ENCODE results near the gene PCTP.

Gene PCTP

DNA sequence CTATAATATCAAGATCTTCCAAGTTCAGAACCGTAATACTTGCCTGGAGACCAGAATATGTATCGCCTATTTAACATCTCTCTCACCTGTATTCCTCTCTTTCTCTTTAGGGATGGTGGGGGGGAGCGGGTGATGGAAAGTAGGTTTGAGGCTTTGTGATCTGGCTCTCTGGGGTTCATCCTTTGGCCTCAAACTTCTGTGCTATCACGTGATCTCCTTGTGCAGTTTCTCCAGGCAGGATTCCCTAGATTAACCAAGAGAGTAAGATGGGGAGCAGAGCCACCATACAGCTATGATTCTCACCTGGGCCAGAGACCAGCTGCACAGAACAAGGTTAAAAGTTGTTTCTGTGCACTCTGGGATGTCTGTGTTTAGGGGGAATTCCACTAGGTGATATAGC is 33.4 kb upstream of the PCTP start:
- no peaks in the 10 kb centered on the region for H3K36me3 ChIP-seq (ENCODE audit: control insufficient read depth, insufficient read depth, low read length)
- H3K27me3 ChIP-seq (ENCODE audit: control insufficient read depth, insufficient read depth, low read length) = no peaks in the 10 kb centered on the region
- H3K9me3 ChIP-seq (ENCODE audit: control insufficient read depth, insufficient read depth, low read length) = no peaks in the 10 kb centered on the region
- H3K4me1 ChIP-seq (ENCODE audit: control insufficient read depth, insufficient read depth, low read length) = peaks cover 11% of the 10 kb centered on the region
- no peak overlapping the region for H3K4me3 ChIP-seq (ENCODE audit: low read depth, low read length)
- H3K27ac ChIP-seq (ENCODE audit: low read depth, low read length) = no peak overlapping the region
- H3K9ac ChIP-seq (ENCODE audit: low read depth, low read length) = no peak overlapping the region

DNA sequence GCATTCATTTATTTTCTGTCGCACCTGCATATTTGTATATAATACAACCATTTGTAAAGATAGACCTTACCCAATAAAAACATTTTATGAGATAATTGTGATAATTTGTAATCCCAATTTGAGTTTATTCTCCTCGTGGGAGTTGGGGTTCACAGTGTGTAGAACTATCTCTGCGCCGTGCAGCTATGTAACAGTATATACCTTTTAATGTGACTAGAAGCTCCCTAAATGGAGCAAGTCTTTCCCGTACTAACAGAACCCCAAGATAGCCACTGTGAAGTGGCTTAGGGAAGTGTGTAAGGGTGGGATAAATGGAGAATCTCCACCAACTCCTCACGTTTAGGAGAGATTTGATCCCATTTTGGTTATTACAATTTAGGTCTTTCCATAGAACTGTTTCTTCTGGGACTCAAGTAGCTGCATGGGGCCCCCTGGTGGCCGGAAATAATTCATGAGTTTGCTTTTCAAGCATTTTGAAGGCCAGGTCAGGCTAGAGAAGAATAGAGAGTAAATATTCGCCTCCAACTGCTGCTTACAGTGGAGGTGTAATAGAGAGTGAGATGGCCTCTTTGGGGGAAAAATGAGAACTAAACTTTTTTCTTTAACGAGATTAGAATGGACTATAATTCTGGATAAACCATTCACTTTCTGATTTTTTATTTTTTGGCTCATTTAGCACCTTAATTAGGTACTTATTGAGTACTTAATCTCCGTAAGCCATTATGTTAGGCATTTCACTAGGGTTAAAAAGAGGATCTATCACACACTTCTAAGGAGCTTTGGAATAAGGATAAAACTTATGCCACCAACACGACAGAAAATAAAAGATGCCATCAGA is 32.7 kb upstream of the PCTP start:
- Histone ChIP-seq H3K27ac (ENCODE audit: low read depth, low read length) (no peak overlapping the region), H3K27me3 (ENCODE audit: control insufficient read depth, insufficient read depth, low read length) (no peaks in the 10 kb centered on the region), H3K36me3 (ENCODE audit: control insufficient read depth, insufficient read depth, low read length) (no peaks in the 10 kb centered on the region), H3K4me1 (ENCODE audit: control insufficient read depth, insufficient read depth, low read length) (peaks cover 18% of the 10 kb centered on the region), H3K9me3 (ENCODE audit: control insufficient read depth, insufficient read depth, low read length) (no peaks in the 10 kb centered on the region), H3K4me3 (ENCODE audit: low read depth, low read length) (no peak overlapping the region), H3K9ac (ENCODE audit: low read depth, low read length) (no peak overlapping the region)

DNA sequence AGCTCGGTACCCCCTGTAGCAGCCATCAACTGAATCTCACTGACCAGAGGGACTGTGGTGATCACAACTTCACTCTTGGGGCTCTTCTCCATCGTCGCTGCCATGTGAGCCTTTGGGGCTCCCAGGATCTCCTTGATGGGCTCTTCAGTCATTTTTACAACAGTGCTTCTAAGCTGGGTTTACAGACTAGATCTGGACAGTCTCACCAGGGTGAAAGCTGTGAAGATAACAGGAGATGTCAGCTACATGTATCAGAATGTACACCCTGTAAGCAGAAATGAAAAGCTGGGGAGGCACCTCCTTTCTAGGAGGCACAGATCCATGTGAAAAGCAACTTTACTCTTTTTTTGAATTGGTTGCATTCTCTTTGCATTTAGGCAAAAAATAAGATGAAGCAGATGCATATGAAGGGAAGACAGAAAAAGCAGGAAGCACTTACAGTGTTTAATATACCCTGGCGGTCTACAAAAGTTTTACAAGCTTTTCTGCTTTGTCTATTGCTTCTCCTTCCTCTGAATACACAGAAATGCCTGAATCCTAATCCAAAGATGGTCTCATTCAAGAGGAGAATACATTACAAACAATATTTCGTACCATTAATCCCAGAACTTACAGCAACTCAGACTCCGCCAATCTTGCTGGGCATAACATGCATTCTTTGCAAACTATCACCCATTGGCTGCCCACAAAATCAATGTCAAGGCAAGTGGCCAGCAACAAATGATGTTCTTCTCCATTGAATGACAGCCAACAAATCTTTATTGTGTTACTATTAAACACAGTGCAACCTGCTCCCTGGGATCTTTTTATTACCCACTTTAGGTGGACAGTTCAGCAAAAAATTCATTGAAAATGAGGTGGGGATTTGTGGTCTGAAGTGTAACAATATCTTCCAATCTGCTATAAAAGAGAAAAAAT is 29.7 kb upstream of the PCTP start:
- Histone ChIP-seq H3K27ac (ENCODE audit: low read depth, low read length) (no peak overlapping the region), H3K9ac (ENCODE audit: low read depth, low read length) (no peak overlapping the region), H3K4me3 (ENCODE audit: low read depth, low read length) (no peak overlapping the region), H3K27me3 (ENCODE audit: control insufficient read depth, insufficient read depth, low read length) (no peaks in the 10 kb centered on the region), H3K36me3 (ENCODE audit: control insufficient read depth, insufficient read depth, low read length) (no peaks in the 10 kb centered on the region), H3K9me3 (ENCODE audit: control insufficient read depth, insufficient read depth, low read length) (no peaks in the 10 kb centered on the region), H3K4me1 (ENCODE audit: control insufficient read depth, insufficient read depth, low read length) (peaks cover 27% of the 10 kb centered on the region)

DNA sequence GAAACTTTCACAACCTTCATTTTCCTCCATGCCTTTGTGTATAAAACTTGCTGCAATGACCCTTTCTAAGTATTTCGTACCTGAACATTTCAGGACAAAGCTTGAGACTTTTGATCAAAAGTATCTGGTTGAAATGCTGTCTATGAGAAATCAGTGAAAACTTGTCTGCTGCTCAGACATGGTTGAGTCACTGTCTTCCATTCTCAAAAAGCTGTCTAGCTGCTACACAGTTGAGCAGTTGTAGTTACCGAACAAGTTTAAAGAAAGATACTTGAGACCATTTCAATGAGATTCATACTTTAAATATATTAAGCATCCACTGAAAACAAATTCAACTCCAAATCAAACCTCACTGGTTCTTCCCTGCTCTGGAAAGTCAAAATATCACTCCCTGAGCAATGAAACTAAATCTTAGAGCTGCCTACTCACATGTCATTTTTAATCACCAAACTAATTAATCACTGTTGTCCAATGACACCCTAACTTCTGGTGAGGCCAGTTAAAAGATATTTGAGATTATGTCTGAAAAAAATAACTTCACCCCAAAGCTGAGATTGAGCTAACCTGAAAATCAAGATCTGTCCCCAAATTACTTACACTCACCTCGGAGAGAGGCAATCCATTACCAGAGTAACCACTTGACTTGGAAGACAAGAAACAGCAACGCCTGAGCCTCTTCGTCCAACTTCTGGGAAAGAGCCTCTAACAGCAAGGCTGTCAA is 28.7 kb upstream of the PCTP start:
- H3K4me1 ChIP-seq (ENCODE audit: control insufficient read depth, insufficient read depth, low read length) = peaks cover 27% of the 10 kb centered on the region
- H3K9ac ChIP-seq (ENCODE audit: low read depth, low read length) = no peak overlapping the region
- peak overlapping the region; percentile 48 for H3K4me3 ChIP-seq (ENCODE audit: low read depth, low read length)
- H3K9me3 ChIP-seq (ENCODE audit: control insufficient read depth, insufficient read depth, low read length) = no peaks in the 10 kb centered on the region
- H3K27me3 ChIP-seq (ENCODE audit: control insufficient read depth, insufficient read depth, low read length) = no peaks in the 10 kb centered on the region
- no peaks in the 10 kb centered on the region for H3K36me3 ChIP-seq (ENCODE audit: control insufficient read depth, insufficient read depth, low read length)
- no peak overlapping the region for H3K27ac ChIP-seq (ENCODE audit: low read depth, low read length)

DNA sequence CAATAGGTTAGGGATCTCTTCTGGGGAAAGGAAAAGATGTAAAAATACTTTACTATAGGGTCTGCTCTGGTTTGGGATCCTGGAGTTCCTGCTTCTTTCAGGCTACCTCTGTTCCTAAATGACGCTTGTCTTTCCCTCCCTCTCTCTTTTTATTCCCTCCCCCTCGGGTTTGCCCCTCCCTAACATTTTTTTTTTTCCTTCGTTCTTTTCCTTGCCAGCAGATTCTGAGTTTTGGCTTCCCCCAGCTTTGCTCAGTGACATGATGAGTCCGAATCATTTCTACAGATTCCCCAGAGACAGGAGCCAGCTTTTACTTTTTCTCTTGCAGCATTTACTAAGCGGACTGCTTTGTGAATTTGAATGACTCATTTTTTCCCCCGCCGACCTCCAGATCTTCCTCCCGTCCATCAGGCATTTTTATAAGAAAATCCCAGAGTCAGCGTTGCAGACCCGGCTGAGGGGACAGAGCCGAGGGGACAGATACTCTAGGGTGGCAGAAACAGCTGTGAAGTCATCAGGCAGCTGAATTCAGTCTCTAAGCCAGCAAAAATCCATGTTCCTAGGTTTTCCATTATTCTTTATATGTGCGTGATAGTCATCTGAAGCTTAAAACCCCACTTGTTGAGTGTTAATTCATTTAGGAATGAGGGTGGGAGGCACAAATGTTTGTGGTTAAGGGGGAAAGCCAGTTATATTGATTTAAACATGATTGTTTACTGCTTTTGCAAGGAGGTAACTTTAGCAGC is 27.9 kb upstream of the PCTP start, which contains the start of gene TMEM100:
Gene TMEM100 (minus strand): TSS at position 123 of the 746 bp plus-strand sequence. CDS start 1,794 bp downstream, outside the sequence.
- Histone ChIP-seq H3K27me3 (ENCODE audit: control insufficient read depth, insufficient read depth, low read length) (no peaks in the 10 kb centered on the region), H3K27ac (ENCODE audit: low read depth, low read length) (no peak within 1 kb of the TSS), H3K4me3 (ENCODE audit: low read depth, low read length) (peak within 1 kb of the TSS; percentile 48), H3K4me1 (ENCODE audit: control insufficient read depth, insufficient read depth, low read length) (peaks cover 27% of the 10 kb centered on the region), H3K9me3 (ENCODE audit: control insufficient read depth, insufficient read depth, low read length) (no peaks in the 10 kb centered on the region), H3K36me3 (ENCODE audit: control insufficient read depth, insufficient read depth, low read length) (no peaks in the 10 kb centered on the region), H3K9ac (ENCODE audit: low read depth, low read length) (no peak within 1 kb of the TSS)

DNA sequence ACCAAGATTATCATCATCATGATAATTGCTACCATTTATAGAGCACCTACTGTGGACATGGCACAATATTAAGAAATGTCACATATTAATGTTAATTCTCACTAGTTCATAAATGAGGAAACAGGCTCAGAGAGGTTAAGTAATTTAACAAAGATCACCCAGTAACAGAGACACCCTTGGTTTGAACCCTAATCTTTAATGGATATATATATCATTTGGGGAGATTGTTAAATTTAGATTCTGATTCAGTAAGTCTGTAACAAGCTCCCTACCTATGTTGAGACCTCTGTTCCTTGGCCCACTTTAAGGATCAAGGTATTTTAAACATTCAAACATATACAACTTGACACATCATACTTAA is 27.4 kb upstream of the PCTP start:
- Histone ChIP-seq H3K27me3 (ENCODE audit: control insufficient read depth, insufficient read depth, low read length) (no peaks in the 10 kb centered on the region), H3K36me3 (ENCODE audit: control insufficient read depth, insufficient read depth, low read length) (no peaks in the 10 kb centered on the region), H3K4me1 (ENCODE audit: control insufficient read depth, insufficient read depth, low read length) (peaks cover 25% of the 10 kb centered on the region), H3K27ac (ENCODE audit: low read depth, low read length) (no peak overlapping the region), H3K4me3 (ENCODE audit: low read depth, low read length) (no peak overlapping the region), H3K9me3 (ENCODE audit: control insufficient read depth, insufficient read depth, low read length) (no peaks in the 10 kb centered on the region), H3K9ac (ENCODE audit: low read depth, low read length) (no peak overlapping the region)

DNA sequence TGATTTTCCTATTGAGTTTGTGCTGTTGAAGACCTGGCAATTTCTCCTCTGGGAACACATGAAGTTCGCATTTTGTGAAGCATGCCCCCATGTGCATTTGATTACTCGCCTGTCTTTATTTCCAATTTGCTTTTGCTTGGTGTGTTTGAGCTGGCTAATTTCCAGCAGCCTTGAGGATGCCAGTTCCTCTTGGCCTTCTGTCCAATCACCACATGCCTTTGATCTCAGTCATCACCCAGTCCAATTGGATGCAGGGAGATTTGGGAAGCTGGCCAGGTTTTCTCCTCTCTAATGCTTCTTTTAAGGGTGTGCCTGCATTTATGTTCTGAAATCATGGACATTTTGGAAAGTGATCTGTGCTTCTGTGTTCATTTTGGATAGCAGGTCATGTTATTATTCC is 24.4 kb upstream of the PCTP start:
- no peak overlapping the region for H3K4me3 ChIP-seq (ENCODE audit: low read depth, low read length)
- H3K27me3 ChIP-seq (ENCODE audit: control insufficient read depth, insufficient read depth, low read length) = no peaks in the 10 kb centered on the region
- peaks cover 26% of the 10 kb centered on the region for H3K4me1 ChIP-seq (ENCODE audit: control insufficient read depth, insufficient read depth, low read length)
- H3K9ac ChIP-seq (ENCODE audit: low read depth, low read length) = no peak overlapping the region
- H3K36me3 ChIP-seq (ENCODE audit: control insufficient read depth, insufficient read depth, low read length) = no peaks in the 10 kb centered on the region
- no peak overlapping the region for H3K27ac ChIP-seq (ENCODE audit: low read depth, low read length)
- no peaks in the 10 kb centered on the region for H3K9me3 ChIP-seq (ENCODE audit: control insufficient read depth, insufficient read depth, low read length)

DNA sequence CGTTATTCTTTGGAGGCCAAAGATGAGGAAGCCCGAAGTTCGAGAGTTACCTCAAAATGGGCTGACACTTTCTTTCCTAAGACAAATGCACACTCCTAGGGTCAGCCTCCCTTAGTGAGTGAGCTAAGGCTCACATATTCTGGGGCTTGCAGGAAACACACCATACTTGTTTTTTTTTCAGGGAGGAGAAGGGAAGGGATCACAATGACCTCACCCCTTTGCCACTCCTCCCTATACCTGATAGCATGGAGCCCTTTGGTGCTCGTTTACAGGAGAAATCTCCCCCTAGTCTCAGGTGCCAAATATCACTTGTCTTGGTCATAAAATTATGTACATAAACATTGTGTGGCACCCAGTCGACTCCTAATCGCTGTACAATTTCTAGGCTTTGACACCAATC is 23.6 kb upstream of the PCTP start:
- H3K4me1 ChIP-seq (ENCODE audit: control insufficient read depth, insufficient read depth, low read length) = peaks cover 33% of the 10 kb centered on the region
- no peak overlapping the region for H3K4me3 ChIP-seq (ENCODE audit: low read depth, low read length)
- no peak overlapping the region for H3K27ac ChIP-seq (ENCODE audit: low read depth, low read length)
- H3K36me3 ChIP-seq (ENCODE audit: control insufficient read depth, insufficient read depth, low read length) = no peaks in the 10 kb centered on the region
- no peaks in the 10 kb centered on the region for H3K9me3 ChIP-seq (ENCODE audit: control insufficient read depth, insufficient read depth, low read length)
- H3K27me3 ChIP-seq (ENCODE audit: control insufficient read depth, insufficient read depth, low read length) = no peaks in the 10 kb centered on the region
- H3K9ac ChIP-seq (ENCODE audit: low read depth, low read length) = no peak overlapping the region

DNA sequence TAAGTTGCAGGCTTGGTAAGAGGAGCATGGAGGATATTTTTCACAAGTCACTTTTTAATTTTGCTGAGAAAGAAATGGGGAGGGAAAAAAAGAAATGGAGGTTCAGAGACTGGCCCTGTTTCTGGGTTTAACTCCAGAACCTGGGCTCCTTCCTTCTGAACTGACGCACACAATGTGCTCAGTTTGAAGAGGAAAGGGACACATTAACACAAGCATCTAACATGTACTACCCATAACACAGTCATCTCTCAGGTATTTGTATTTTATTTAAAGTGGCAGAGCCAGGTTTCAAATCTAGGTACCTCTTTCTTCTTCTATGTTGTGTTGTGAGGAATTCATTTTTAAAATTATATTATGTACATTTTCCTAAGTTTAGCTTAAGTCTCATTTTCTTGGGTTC is 22.9 kb upstream of the PCTP start:
- Histone ChIP-seq H3K27me3 (ENCODE audit: control insufficient read depth, insufficient read depth, low read length) (no peaks in the 10 kb centered on the region), H3K4me1 (ENCODE audit: control insufficient read depth, insufficient read depth, low read length) (peaks cover 32% of the 10 kb centered on the region), H3K36me3 (ENCODE audit: control insufficient read depth, insufficient read depth, low read length) (no peaks in the 10 kb centered on the region), H3K4me3 (ENCODE audit: low read depth, low read length) (no peak overlapping the region), H3K27ac (ENCODE audit: low read depth, low read length) (no peak overlapping the region), H3K9me3 (ENCODE audit: control insufficient read depth, insufficient read depth, low read length) (no peaks in the 10 kb centered on the region), H3K9ac (ENCODE audit: low read depth, low read length) (no peak overlapping the region)

DNA sequence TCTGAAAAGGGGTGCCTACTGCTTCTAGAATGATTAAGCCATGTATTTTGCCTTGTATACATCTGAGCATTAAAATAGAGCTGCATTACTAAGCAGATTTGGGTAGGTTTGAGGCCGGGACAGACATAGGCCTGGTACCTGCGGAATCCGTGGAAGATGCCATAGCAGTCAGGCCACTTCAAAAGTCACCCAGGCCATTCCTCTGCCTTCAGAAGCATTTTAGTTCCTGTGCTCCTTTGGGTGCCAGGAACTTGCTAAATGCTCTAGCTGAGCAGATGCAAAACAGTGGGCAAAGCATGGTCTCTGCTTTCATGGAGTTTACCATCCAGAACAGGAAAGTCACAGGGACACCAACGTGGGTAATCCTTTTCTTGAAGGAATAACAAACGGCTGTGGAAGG is 22.5 kb upstream of the PCTP start:
- H3K4me3 ChIP-seq (ENCODE audit: low read depth, low read length) = no peak overlapping the region
- H3K9ac ChIP-seq (ENCODE audit: low read depth, low read length) = no peak overlapping the region
- no peaks in the 10 kb centered on the region for H3K27me3 ChIP-seq (ENCODE audit: control insufficient read depth, insufficient read depth, low read length)
- H3K9me3 ChIP-seq (ENCODE audit: control insufficient read depth, insufficient read depth, low read length) = no peaks in the 10 kb centered on the region
- no peak overlapping the region for H3K27ac ChIP-seq (ENCODE audit: low read depth, low read length)
- H3K4me1 ChIP-seq (ENCODE audit: control insufficient read depth, insufficient read depth, low read length) = peaks cover 29% of the 10 kb centered on the region
- no peaks in the 10 kb centered on the region for H3K36me3 ChIP-seq (ENCODE audit: control insufficient read depth, insufficient read depth, low read length)

Measured in HUES48 (cell line).